SW 1271 (cell line): ENCODE data around the gene IMP4.

Source experiments
- DNase-seq, 2 experiments: peaks; one replicate each; lab custom pipeline; 2025; lab: John Stamatoyannopoulos, UW

IMP4 gene

GRCh38 chr2:130336877-130337734 is 5.6 kb upstream of the IMP4 start:
- no peak for DNase-seq

GRCh38 chr2:130337735-130338325 is 4.9 kb upstream of the IMP4 start:
- DNase-seq = no peak

- no peak for DNase-seq
Observed at GRCh38 chr2:130338793-130339345, 3.8 kb upstream of the IMP4 start.

- DNase-seq = no peak
Observed at GRCh38 chr2:130339885-130340745, 2.6 kb upstream of the IMP4 start.

GRCh38 chr2:130341562-130342019 is 1.1 kb upstream of the IMP4 start:
- peak in 1 of 2 experiments; percentile 25 for DNase-seq

GRCh38 chr2:130342020-130342532 is 621 bp upstream of the IMP4 start:
- peak; percentile 90 to 92 for DNase-seq

GRCh38 chr2:130344578-130344977 is 1.9 kb downstream of the IMP4 start:
- DNase-seq = no peak

GRCh38 chr2:130345091-130345490 is 2.4 kb downstream of the IMP4 start:
- no peak for DNase-seq

- no peak for DNase-seq
Observed at GRCh38 chr2:130345611-130346010, 2.9 kb downstream of the IMP4 start.

- DNase-seq = no peak
Observed at GRCh38 chr2:130346041-130346740, 3.5 kb downstream of the IMP4 start.

GRCh38 chr2:130346741-130347066 is 4.0 kb downstream of the IMP4 start:
- DNase-seq = no peak

- no peak for DNase-seq
Observed at GRCh38 chr2:130347220-130347925, 4.7 kb downstream of the IMP4 start.

GRCh38 chr2:130349174-130349573 is 6.5 kb downstream of the IMP4 start:
- DNase-seq = no peak

- no peak for DNase-seq
Observed at GRCh38 chr2:130351711-130352110, 9.0 kb downstream of the IMP4 start.

GRCh38 chr2:130352237-130352636 is 9.5 kb downstream of the IMP4 start:
- no peak for DNase-seq

- DNase-seq = no peak
Observed at GRCh38 chr2:130353291-130354138, 10.8 kb downstream of the IMP4 start.

GRCh38 chr2:130354139-130354428 is 11.4 kb downstream of the IMP4 start:
- DNase-seq = no peak

- no peak for DNase-seq
Observed at GRCh38 chr2:130355172-130355577, 12.5 kb downstream of the IMP4 start.

- peak; percentile 53 to 79 for DNase-seq
Observed at GRCh38 chr2:130355578-130356431, 13.1 kb downstream of the IMP4 start, which contains the start of gene PTPN18. PTPN18 (plus strand) TSS chr2:130356056; CDS start chr2:130356108, 52 bp downstream.
